ENCODE measurements around the gene ITGAL. TPM values are rescaled to one million over a fixed set of nuclear protein-coding genes. Genes with fewer than 3 reads are reported as not detected.

ITGAL gene
- total RNA-seq, 1 experiment from 2014 or later = not detected

DNA sequence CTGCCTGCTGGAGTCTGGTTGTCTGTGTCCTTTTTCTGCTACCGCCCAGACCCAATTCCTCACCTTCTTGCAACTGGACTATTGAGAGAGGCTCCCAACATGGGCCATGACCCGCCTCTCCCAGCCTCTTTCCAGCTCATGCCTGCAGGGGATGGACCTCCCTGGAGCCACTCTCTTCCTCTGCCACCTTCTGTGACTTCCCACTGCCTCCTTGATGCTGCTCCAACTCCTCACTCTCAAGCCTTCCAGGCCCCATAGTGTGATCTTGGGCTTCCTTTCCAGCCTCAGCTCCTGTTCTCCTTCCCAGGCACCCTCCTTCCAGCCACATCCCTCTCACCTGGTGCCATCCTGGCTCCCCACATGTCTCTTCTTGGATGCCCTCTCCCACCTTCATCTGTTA is 42.7 kb downstream of the ITGAL start:
- Histone ChIP-seq H3K4ac (ENCODE audit: low read depth, low read length) (no peak overlapping the region), H3K9me3 (ENCODE audit: control insufficient read depth, low read depth, low read length) (no peaks in the 10 kb centered on the region), H4K5ac (ENCODE audit: insufficient read length, low read depth, low read length) (no peak overlapping the region), H3K9ac (ENCODE audit: extremely low read depth, insufficient read length, low read length) (no peak overlapping the region), H4K91ac (ENCODE audit: insufficient read length, low read depth, low read length) (no peak overlapping the region), H2BK20ac (ENCODE audit: low read depth, low read length, poor library complexity, severe bottlenecking) (no peak overlapping the region), H3K4me2 (ENCODE audit: insufficient read depth, insufficient read length, low read length) (no peak overlapping the region), H3K4me1 (ENCODE audit: insufficient read depth, low read length) (no peaks in the 10 kb centered on the region), H2BK5ac (ENCODE audit: insufficient read length, low read length) (no peak overlapping the region), H3K79me1 (ENCODE audit: insufficient read depth, low read depth, low read length, poor library complexity, severe bottlenecking) (no peaks in the 10 kb centered on the region), H3K23me2 (ENCODE audit: insufficient read length, low read depth, low read length, poor library complexity, severe bottlenecking) (no peaks in the 10 kb centered on the region), H2AFZ (ENCODE audit: low read length) (no peak overlapping the region), H3T11ph (ENCODE audit: low read length) (no peak overlapping the region), H4K8ac (replicated peaks; ENCODE audit: insufficient read length, low read depth, low read length) (no peak overlapping the region), H3K14ac (ENCODE audit: insufficient read depth, low read length) (peak overlapping the region; percentile 56; the same call in 1 of the 2 replicates), H3K56ac (ENCODE audit: insufficient read length, low read depth, low read length) (no peak overlapping the region), H4K20me1 (ENCODE audit: control insufficient read depth, insufficient read depth, insufficient read length) (no peaks in the 10 kb centered on the region), H2BK120ac (ENCODE audit: low read depth, low read length, poor library complexity, severe bottlenecking) (no peak overlapping the region), H2AK5ac (ENCODE audit: insufficient read length, low read length) (no peak overlapping the region), H2BK12ac (ENCODE audit: insufficient read length, low read depth, low read length) (no peak overlapping the region), H3K27me3 (ENCODE audit: insufficient read depth, low read length) (no peaks in the 10 kb centered on the region), H2BK15ac (ENCODE audit: low read depth, low read length) (no peak overlapping the region), H3K23ac (ENCODE audit: insufficient read length, low read depth, low read length) (no peak overlapping the region), H3K18ac (ENCODE audit: insufficient read length, low read depth, low read length) (no peak overlapping the region), H3K27ac (ENCODE audit: insufficient read length, low read depth, low read length) (no peak overlapping the region), H3K79me2 (ENCODE audit: insufficient read depth, low read length) (no peaks in the 10 kb centered on the region)
- Mint-ChIP-seq H3K4me1 (no peaks in the 10 kb centered on the region), H3K36me3 (ENCODE audit: insufficient read depth in 1 of 3, low read depth in 3 of 3) (no peaks in the 10 kb centered on the region), H3K27ac (0 out of 7 replicates have a peak overlapping the region, but pooled peaks of 1 of the 3 experiments have one; percentile 7), H3K9me3 (no peaks in the 10 kb centered on the region), H3K4me3 (no peak overlapping the region), H3K27me3 (ENCODE audit: low read depth) (peaks cover 13% of the 10 kb centered on the region)
- WGBS (ENCODE audit: extremely low coverage, insufficient read length, low lambda C conversion rate) = no CpG with 5 or more reads among the region's 2 CpGs
- DNase-seq = no peak
- TF ChIP-seq CTCF (conservative IDR thresholded peaks at IDR 0.05) = no peak

All from H9 (cell line).